ENCODE measurements around the gene PRUNE2.

Gene PRUNE2

GRCh38 chr9:76738402-76738801 lies 167.5 kb downstream of the PRUNE2 start:
- no peak overlapping the region for H3K4me3 ChIP-seq (ENCODE audit: low read depth in 1 of 2, low read length in 2 of 2)
- no peak for ATAC-seq (ENCODE audit: insufficient read depth, low read depth)
- H2AFZ ChIP-seq (ENCODE audit: low read depth, low read length) = no peak overlapping the region
- H3K9me3 ChIP-seq (ENCODE audit: insufficient read depth, low read length, severe bottlenecking) = no peaks in the 10 kb centered on the region
- no peaks in the 10 kb centered on the region for H3K4me1 ChIP-seq (ENCODE audit: insufficient read depth, low read length)
- no peaks in the 10 kb centered on the region for H4K20me1 ChIP-seq (ENCODE audit: insufficient read depth, low read length)
- no peaks in the 10 kb centered on the region for H3K27me3 ChIP-seq (ENCODE audit: insufficient read depth, low read length, poor library complexity)
- no peak overlapping the region for H3K4me2 ChIP-seq (ENCODE audit: insufficient read depth, low read length)
- TF ChIP-seq EZH2 (IDR thresholded peaks at IDR 0.05; ENCODE audit: borderline replicate concordance, low read depth, low read length, severe bottlenecking) (no peak), CTCF (IDR thresholded peaks at IDR 0.05; ENCODE audit: borderline replicate concordance, extremely low read depth, low read length, poor library complexity, severe bottlenecking) (no peak)
- no peak overlapping the region for H3K27ac ChIP-seq (ENCODE audit: low read length)
- no peaks in the 10 kb centered on the region for H3K79me2 ChIP-seq (ENCODE audit: insufficient read depth, low read length)
- no peak overlapping the region for H3K9ac ChIP-seq (ENCODE audit: low read depth, low read length)
- DNase-seq = no peak
- H3K36me3 ChIP-seq (ENCODE audit: insufficient read depth, low read length) = no peaks in the 10 kb centered on the region

- ATAC-seq (ENCODE audit: insufficient read depth, low read depth) (no peak), DNase-seq (no peak)
- Histone ChIP-seq H2AFZ (ENCODE audit: low read depth, low read length) (no peak overlapping the region), H3K4me2 (ENCODE audit: insufficient read depth, low read length) (no peak overlapping the region), H3K9ac (ENCODE audit: low read depth, low read length) (no peak overlapping the region), H4K20me1 (ENCODE audit: insufficient read depth, low read length) (no peaks in the 10 kb centered on the region), H3K4me1 (ENCODE audit: insufficient read depth, low read length) (no peaks in the 10 kb centered on the region), H3K36me3 (ENCODE audit: insufficient read depth, low read length) (no peaks in the 10 kb centered on the region), H3K9me3 (ENCODE audit: insufficient read depth, low read length, severe bottlenecking) (no peaks in the 10 kb centered on the region), H3K79me2 (ENCODE audit: insufficient read depth, low read length) (no peaks in the 10 kb centered on the region), H3K4me3 (ENCODE audit: low read depth in 1 of 2, low read length in 2 of 2) (no peak overlapping the region), H3K27ac (ENCODE audit: low read length) (no peak overlapping the region), H3K27me3 (ENCODE audit: insufficient read depth, low read length, poor library complexity) (no peaks in the 10 kb centered on the region)
- TF ChIP-seq EZH2 (IDR thresholded peaks at IDR 0.05; ENCODE audit: borderline replicate concordance, low read depth, low read length, severe bottlenecking) (no peak), CTCF (IDR thresholded peaks at IDR 0.05; ENCODE audit: borderline replicate concordance, extremely low read depth, low read length, poor library complexity, severe bottlenecking) (no peak)
These were observed 168.6 kb downstream of the PRUNE2 start for GRCh38 chr9:76737154-76737902.

GRCh38 chr9:76734716-76735115 lies 171.2 kb downstream of the PRUNE2 start:
- H3K9me3 ChIP-seq (ENCODE audit: insufficient read depth, low read length, severe bottlenecking) = no peaks in the 10 kb centered on the region
- no peaks in the 10 kb centered on the region for H3K36me3 ChIP-seq (ENCODE audit: insufficient read depth, low read length)
- no peaks in the 10 kb centered on the region for H3K4me1 ChIP-seq (ENCODE audit: insufficient read depth, low read length)
- H4K20me1 ChIP-seq (ENCODE audit: insufficient read depth, low read length) = no peaks in the 10 kb centered on the region
- H2AFZ ChIP-seq (ENCODE audit: low read depth, low read length) = no peak overlapping the region
- H3K4me3 ChIP-seq (ENCODE audit: low read depth in 1 of 2, low read length in 2 of 2) = no peak overlapping the region
- ATAC-seq (ENCODE audit: insufficient read depth, low read depth) (no peak), DNase-seq (no peak)
- H3K27ac ChIP-seq (ENCODE audit: low read length) = no peak overlapping the region
- no peak overlapping the region for H3K4me2 ChIP-seq (ENCODE audit: insufficient read depth, low read length)
- no peaks in the 10 kb centered on the region for H3K27me3 ChIP-seq (ENCODE audit: insufficient read depth, low read length, poor library complexity)
- no peaks in the 10 kb centered on the region for H3K79me2 ChIP-seq (ENCODE audit: insufficient read depth, low read length)
- TF ChIP-seq CTCF (IDR thresholded peaks at IDR 0.05; ENCODE audit: borderline replicate concordance, extremely low read depth, low read length, poor library complexity, severe bottlenecking) = no peak
- TF ChIP-seq EZH2 (IDR thresholded peaks at IDR 0.05; ENCODE audit: borderline replicate concordance, low read depth, low read length, severe bottlenecking) = no peak
- no peak overlapping the region for H3K9ac ChIP-seq (ENCODE audit: low read depth, low read length)
